ENCODE measurements around the gene NEUROD2. TPM values are rescaled to one million over a fixed set of nuclear protein-coding genes. Genes with fewer than 3 reads are reported as not detected.

Gene NEUROD2
- polyA plus RNA-seq, 1 of the 3 experiments (the other 2 are of a cell fraction): not detected

- Histone ChIP-seq H4K20me1 (ENCODE audit: insufficient read depth) (peaks cover 10% of the 10 kb centered on the region), H3K79me2 (ENCODE audit: insufficient read depth) (peaks cover 61% of the 10 kb centered on the region), H3F3A (replicated peaks; ENCODE audit: insufficient read depth) (no peaks in the 10 kb centered on the region), H3K9me2 (no peaks in the 10 kb centered on the region), H3K36me3 (replicated peaks in 1 of 2; ENCODE audit: control insufficient read depth in 1 of 2, insufficient read depth in 2 of 2, low read length in 1 of 2) (no peaks in the 10 kb centered on the region), H3K27me3 (ENCODE audit: insufficient read depth) (no peaks in the 10 kb centered on the region), H3K4me3 (ENCODE audit: low read depth in 2 of 2, low read length in 1 of 2) (peak overlapping the region; percentile 88 to 97; a peak in 3 of 4 replicates), H2AFZ (ENCODE audit: low read depth) (no peak overlapping the region), H3K4me1 (ENCODE audit: control insufficient read depth in 1 of 2, insufficient read depth in 2 of 2, low read depth in 1 of 2, low read length in 1 of 2) (peaks cover 0 to 24% of the 10 kb centered on the region in 2 experiments; a peak in 2 of 4 replicates), H3K4me2 (peak overlapping the region; percentile 83), H3K9me3 (no peaks in the 10 kb centered on the region), H3K9ac (peak overlapping the region; percentile 86; the same call in 1 of the 2 replicates), H3K27ac (ENCODE audit: low read depth in 2 of 2, low read length in 1 of 2) (no peak overlapping the region)
- 96% methylated on average over 7 of the region's 7 CpGs for WGBS (ENCODE audit: low lambda C conversion rate)
- DNase-seq: no peak
- no peak for TF ChIP-seq PBX3 (IDR thresholded peaks at IDR 0.05)
- no peak for TF ChIP-seq EP300 (IDR thresholded peaks at IDR 0.05; ENCODE audit: borderline replicate concordance in 1 of 2, low read depth in 1 of 2, low read length in 1 of 2)
- TF ChIP-seq ZBTB33 (IDR thresholded peaks at IDR 0.05; ENCODE audit: borderline replicate concordance, low read depth): no peak
- no peak for TF ChIP-seq RCOR1 (IDR thresholded peaks at IDR 0.05; ENCODE audit: low read length)
- TF ChIP-seq YY1 (IDR thresholded peaks at IDR 0.05; ENCODE audit: low read depth): no peak
- TF ChIP-seq REST (IDR thresholded peaks at IDR 0.05; ENCODE audit: low read depth, low read length): no peak
- TF ChIP-seq USF1 (IDR thresholded peaks at IDR 0.05; ENCODE audit: borderline replicate concordance, low read depth): no peak
- TF ChIP-seq SMC3 (IDR thresholded peaks at IDR 0.05; ENCODE audit: low read depth, low read length): no peak
- no peak for TF ChIP-seq JUND (IDR thresholded peaks at IDR 0.05)
- no peak for TF ChIP-seq TAF1 (IDR thresholded peaks at IDR 0.05; ENCODE audit: borderline replicate concordance, low read depth, low read length)
- no peak for TF ChIP-seq NRF1 (IDR thresholded peaks at IDR 0.05; ENCODE audit: low read depth, low read length)
- TF ChIP-seq MEF2A (IDR thresholded peaks at IDR 0.05; ENCODE audit: borderline replicate concordance, low read depth): no peak
- POLR2A ChIA-PET: no interaction called here
- CTCF ChIA-PET: interaction anchor here (0.9 to 17.4 kb wide), 6 partner anchors 14 to 92 kb away, joined by 3 to 332 read pairs (median 8); partner anchors contain the start of genes MIEN1, PNMT and PPP1R1B
Measured at GRCh38 chr17:39638317-39638716, 30.6 kb upstream of the NEUROD2 start.
